Neural progenitor cell (in vitro differentiated cells): ENCODE data around the gene UNC45B. TPM values are rescaled to one million over a fixed set of nuclear protein-coding genes. Genes with fewer than 3 reads are reported as not detected.
"Not testable (repeated sequence)": the region's sequence is repeated elsewhere in the genome, so short reads cannot be mapped to it uniquely, and the experiment has no call there.

Experiments
- DNase-seq: peaks from one replicate; pipeline ENCODE4 v3.0.0-alpha.2; 2016; ENCODE audit warnings: low spot score
- H2AFZ ChIP-seq: fragments of 200-600 bp; sonication (generic); replicated peaks from 2 replicates; pipeline ENCODE4 v1.6.1; 2016; ENCODE audit warnings: antibody characterized with exemption
- H3F3A ChIP-seq: fragments of 200-600 bp; sonication (generic); 2 replicates; pipeline ENCODE4 v1.6.1; 2016; ENCODE audit warnings: antibody characterized with exemption, low read depth
- H3K27ac ChIP-seq: fragments of 200-600 bp; sonication (generic); 2 replicates; pipeline ENCODE4 v1.5.1; 2016; ENCODE audit warnings: mild to moderate bottlenecking
- H3K27me3 ChIP-seq: fragments of 200-600 bp; sonication (generic); 2 replicates; pipeline ENCODE4 v1.6.1; 2016; ENCODE audit warnings: mild to moderate bottlenecking, moderate library complexity
- H3K36me3 ChIP-seq: fragments of 200-600 bp; sonication (generic); 2 replicates; pipeline ENCODE4 v1.5.1; 2016
- H3K4me1 ChIP-seq: fragments of 200-600 bp; sonication (generic); 2 replicates; pipeline ENCODE4 v1.6.1; 2016; ENCODE audit warnings: mixed run types
- H3K4me2 ChIP-seq: fragments of 200-600 bp; sonication (generic); 2 replicates; pipeline ENCODE4 v1.6.1; 2016
- H3K4me3 ChIP-seq: fragments of 200-600 bp; sonication (generic); 2 replicates; pipeline ENCODE4 v1.5.1; 2016
- H3K79me2 ChIP-seq: fragments of 200-600 bp; sonication (generic); 2 replicates; pipeline ENCODE4 v1.6.1; 2016; ENCODE audit warnings: low read depth
- H3K9ac ChIP-seq: fragments of 200-600 bp; sonication (generic); 2 replicates; pipeline ENCODE4 v1.6.1; 2016
- H3K9me3 ChIP-seq: fragments of 200-600 bp; sonication (generic); 2 replicates; pipeline ENCODE4 v1.5.1; 2016; ENCODE audit warnings: low read depth
- H4K20me1 ChIP-seq: fragments of 200-600 bp; sonication (generic); 2 replicates; pipeline ENCODE4 v1.6.1; 2016; ENCODE audit warnings: low read depth
- H3K27ac Mint-ChIP-seq: 3 replicates; pipeline ENCODE4 v1.8.0; 2021; ENCODE audit warnings: mixed read lengths
- H3K27me3 Mint-ChIP-seq: 2 replicates; pipeline ENCODE4 v1.8.0; 2022; ENCODE audit warnings: low read depth, mild to moderate bottlenecking, inconsistent platforms, moderate library complexity, mixed read lengths; ENCODE audit not compliant: insufficient read depth
- H3K36me3 Mint-ChIP-seq: 3 replicates; pipeline ENCODE4 v1.8.0; 2021; ENCODE audit warnings: mixed read lengths
- H3K4me1 Mint-ChIP-seq: 3 replicates; pipeline ENCODE4 v1.8.0; 2021; ENCODE audit warnings: mixed read lengths
- H3K4me3 Mint-ChIP-seq: 3 replicates; pipeline ENCODE4 v1.8.0; 2021; ENCODE audit warnings: mild to moderate bottlenecking, moderate library complexity, mixed read lengths
- H3K9me3 Mint-ChIP-seq: 3 replicates; pipeline ENCODE4 v1.8.0; 2020; ENCODE audit warnings: mixed read lengths
- EZH2 ChIP-seq: fragments of 200-600 bp; sonication (generic); IDR thresholded peaks from 2 replicates; pipeline ENCODE4 v1.6.1; 2017; ENCODE audit warnings: antibody characterized with exemption, mild to moderate bottlenecking, moderate library complexity
- EZH2phosphoT487 ChIP-seq: fragments of 200-600 bp; sonication (generic); IDR thresholded peaks from 2 replicates; pipeline ENCODE4 v1.6.1; 2017; ENCODE audit warnings: antibody characterized with exemption
- total RNA-seq: library from RNA; depleted of rRNA; stranded (reverse); fragments of >200 nt; gene quantifications from 2 replicates; pipeline ENCODE4 v1.2.3, GENCODE V29; 2015; ENCODE audit warnings: low replicate concordance
- TF ChIP-seq, protein P1 (sequence below): fragments of 200-600 bp; sonication (generic); IDR thresholded peaks from 2 replicates; pipeline ENCODE4 v1.5.1; 2017; ENCODE audit warnings: antibody characterized with exemption, mild to moderate bottlenecking

Gene UNC45B
- total RNA-seq, 1 donor from 2014 or later = not detected

- Histone ChIP-seq H2AFZ (no peak overlapping the region), H3K4me1 (no peaks in the 10 kb centered on the region), H3K9ac (no peak overlapping the region), H3F3A (no peaks in the 10 kb centered on the region), H3K79me2 (peaks cover 8% of the 10 kb centered on the region), H4K20me1 (no peaks in the 10 kb centered on the region), H3K27me3 (no peaks in the 10 kb centered on the region), H3K4me3 (no peak overlapping the region), H3K36me3 (no peaks in the 10 kb centered on the region), H3K4me2 (no peak overlapping the region), H3K27ac (no peak overlapping the region), H3K9me3 (no peaks in the 10 kb centered on the region)
- H3K27me3 Mint-ChIP-seq = peaks cover 6% of the 10 kb centered on the region
- no peak overlapping the region for H3K27ac Mint-ChIP-seq
- TF ChIP-seq, protein P1, sequence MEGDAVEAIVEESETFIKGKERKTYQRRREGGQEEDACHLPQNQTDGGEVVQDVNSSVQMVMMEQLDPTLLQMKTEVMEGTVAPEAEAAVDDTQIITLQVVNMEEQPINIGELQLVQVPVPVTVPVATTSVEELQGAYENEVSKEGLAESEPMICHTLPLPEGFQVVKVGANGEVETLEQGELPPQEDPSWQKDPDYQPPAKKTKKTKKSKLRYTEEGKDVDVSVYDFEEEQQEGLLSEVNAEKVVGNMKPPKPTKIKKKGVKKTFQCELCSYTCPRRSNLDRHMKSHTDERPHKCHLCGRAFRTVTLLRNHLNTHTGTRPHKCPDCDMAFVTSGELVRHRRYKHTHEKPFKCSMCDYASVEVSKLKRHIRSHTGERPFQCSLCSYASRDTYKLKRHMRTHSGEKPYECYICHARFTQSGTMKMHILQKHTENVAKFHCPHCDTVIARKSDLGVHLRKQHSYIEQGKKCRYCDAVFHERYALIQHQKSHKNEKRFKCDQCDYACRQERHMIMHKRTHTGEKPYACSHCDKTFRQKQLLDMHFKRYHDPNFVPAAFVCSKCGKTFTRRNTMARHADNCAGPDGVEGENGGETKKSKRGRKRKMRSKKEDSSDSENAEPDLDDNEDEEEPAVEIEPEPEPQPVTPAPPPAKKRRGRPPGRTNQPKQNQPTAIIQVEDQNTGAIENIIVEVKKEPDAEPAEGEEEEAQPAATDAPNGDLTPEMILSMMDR = no peak
- TF ChIP-seq EZH2 = no peak
- TF ChIP-seq EZH2phosphoT487 = no peak
- no peak for DNase-seq
- no peaks in the 10 kb centered on the region for H3K36me3 Mint-ChIP-seq
- H3K4me1 Mint-ChIP-seq = peaks cover 7% of the 10 kb centered on the region
- H3K4me3 Mint-ChIP-seq = no peak overlapping the region
- no peaks in the 10 kb centered on the region for H3K9me3 Mint-ChIP-seq
Observed at GRCh38 chr17:35146214-35146833, 1.3 kb upstream of the UNC45B start.

GRCh38 chr17:35148144-35148543 lies 527 bp downstream of the UNC45B start:
- H2AFZ ChIP-seq = no peak overlapping the region
- TF ChIP-seq EZH2 = no peak
- TF ChIP-seq, protein P1 = no peak
- no peak for TF ChIP-seq EZH2phosphoT487
- no peak overlapping the region for H3K9ac ChIP-seq

GRCh38 chr17:35149941-35150340 lies 2.3 kb downstream of the UNC45B start:
- no peak for DNase-seq
- H3K9me3 ChIP-seq = no peaks in the 10 kb centered on the region
- no peak overlapping the region for H3K4me2 ChIP-seq
- H3K27ac ChIP-seq = no peak overlapping the region
- H3K9ac ChIP-seq = no peak overlapping the region
- Mint-ChIP-seq H3K4me1 (peaks cover 4% of the 10 kb centered on the region), H3K36me3 (no peaks in the 10 kb centered on the region), H3K27ac (no peak overlapping the region), H3K4me3 (no peak overlapping the region), H3K27me3 (peaks cover 6% of the 10 kb centered on the region), H3K9me3 (no peaks in the 10 kb centered on the region)
- H3K36me3 ChIP-seq = no peaks in the 10 kb centered on the region
- no peaks in the 10 kb centered on the region for H3F3A ChIP-seq
- no peaks in the 10 kb centered on the region for H3K27me3 ChIP-seq
- H4K20me1 ChIP-seq = no peaks in the 10 kb centered on the region
- H3K79me2 ChIP-seq = no peaks in the 10 kb centered on the region
- no peak overlapping the region for H2AFZ ChIP-seq
- no peak overlapping the region for H3K4me3 ChIP-seq
- H3K4me1 ChIP-seq = no peaks in the 10 kb centered on the region
- TF ChIP-seq EZH2 (no peak), EZH2phosphoT487 (no peak)
- TF ChIP-seq, protein P1 = no peak

More at GRCh38 chr17:35148144-35148543, 527 bp downstream of the UNC45B start:
- no peak for DNase-seq
- no peaks in the 10 kb centered on the region for H3K36me3 Mint-ChIP-seq
- H3K9me3 ChIP-seq = no peaks in the 10 kb centered on the region
- H3K4me2 ChIP-seq = no peak overlapping the region
- H3K4me1 ChIP-seq = no peaks in the 10 kb centered on the region
- H3F3A ChIP-seq = no peaks in the 10 kb centered on the region
- no peak overlapping the region for H3K27ac Mint-ChIP-seq
- H3K4me3 Mint-ChIP-seq = no peak overlapping the region
- no peaks in the 10 kb centered on the region for H3K9me3 Mint-ChIP-seq
- H3K79me2 ChIP-seq = no peaks in the 10 kb centered on the region
- H3K27me3 ChIP-seq = no peaks in the 10 kb centered on the region
- peaks cover 6% of the 10 kb centered on the region for H3K27me3 Mint-ChIP-seq
- no peak overlapping the region for H3K4me3 ChIP-seq
- peaks cover 4% of the 10 kb centered on the region for H3K4me1 Mint-ChIP-seq
- H3K27ac ChIP-seq = no peak overlapping the region
- no peaks in the 10 kb centered on the region for H3K36me3 ChIP-seq
- no peaks in the 10 kb centered on the region for H4K20me1 ChIP-seq

GRCh38 chr17:35151080-35151479 lies 3.5 kb downstream of the UNC45B start:
- not testable (repeated sequence) for H3F3A ChIP-seq, H3K4me1 ChIP-seq, H3K4me2 ChIP-seq, H3K27me3 Mint-ChIP-seq, H3K9ac ChIP-seq, H3K27me3 ChIP-seq, H3K9me3 Mint-ChIP-seq, H3K4me3 Mint-ChIP-seq, H3K27ac ChIP-seq, H3K79me2 ChIP-seq, H3K4me1 Mint-ChIP-seq, H3K9me3 ChIP-seq, H4K20me1 ChIP-seq, DNase-seq, H2AFZ ChIP-seq, H3K36me3 ChIP-seq, H3K27ac Mint-ChIP-seq, H3K36me3 Mint-ChIP-seq, H3K4me3 ChIP-seq
